NCI-H128 (cell line): Measurements from ENCODE around the gene ZNF274.
A peak's percentile ranks its signal among the peaks of the same experiment; 100 is the strongest.
"Not testable (repeated sequence)": the region's sequence is repeated elsewhere in the genome, so short reads cannot be mapped to it uniquely, and the experiment has no call there.

Source experiments
- DNase-seq: peaks from one replicate; lab custom pipeline; 2025; ENCODE audit not compliant: unreplicated experiment; lab: John Stamatoyannopoulos, UW

Gene ZNF274

GRCh38 chr19:58182989-58183816, at the start of gene ZNF274:
ZNF274 (plus strand) TSS chr19:58183061; CDS start chr19:58183966, 905 bp downstream.
- peak; percentile 77 for DNase-seq

DNA sequence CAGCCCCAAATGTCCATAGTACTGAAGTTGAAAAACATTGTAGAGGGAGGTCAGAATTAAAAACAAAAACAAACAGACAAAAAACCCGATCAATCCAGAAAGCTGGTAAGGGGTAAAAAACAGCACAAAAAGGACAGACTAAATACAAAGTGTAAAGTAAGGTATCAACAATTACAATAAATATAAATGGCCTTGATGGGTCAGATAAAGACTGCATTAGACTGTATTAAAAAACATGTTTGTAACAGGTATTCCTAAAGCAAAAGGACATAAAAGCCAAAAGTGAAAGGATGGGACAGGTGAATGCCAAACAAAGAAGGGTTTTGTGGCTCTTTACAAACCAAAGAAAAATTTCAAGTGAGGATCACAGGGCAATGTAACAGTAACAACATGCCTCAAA, 48.6 kb upstream of the ZNF274 start:
- no peak for DNase-seq

DNA sequence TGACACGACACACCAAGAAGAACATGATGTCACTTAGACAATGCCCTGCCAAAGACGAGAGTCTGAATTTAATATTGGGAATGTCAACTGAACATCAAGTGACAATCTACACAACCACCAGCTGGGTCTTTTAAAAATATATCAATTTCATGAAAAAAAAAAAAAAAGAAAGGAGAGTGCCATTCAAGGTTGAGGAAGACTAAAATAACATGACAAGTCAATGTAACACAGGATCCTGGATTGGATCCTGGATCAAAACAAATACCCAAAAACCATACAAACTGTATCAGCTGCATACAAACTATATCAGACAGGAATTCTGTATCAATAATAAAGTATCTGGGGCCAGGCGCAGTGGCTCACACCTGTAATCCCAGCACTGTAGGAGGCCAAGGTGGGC, 37.0 kb upstream of the ZNF274 start:
- no peak for DNase-seq

GRCh38 chr19:58147475-58147874, 35.4 kb upstream of the ZNF274 start:
- not testable (repeated sequence) for DNase-seq

DNA sequence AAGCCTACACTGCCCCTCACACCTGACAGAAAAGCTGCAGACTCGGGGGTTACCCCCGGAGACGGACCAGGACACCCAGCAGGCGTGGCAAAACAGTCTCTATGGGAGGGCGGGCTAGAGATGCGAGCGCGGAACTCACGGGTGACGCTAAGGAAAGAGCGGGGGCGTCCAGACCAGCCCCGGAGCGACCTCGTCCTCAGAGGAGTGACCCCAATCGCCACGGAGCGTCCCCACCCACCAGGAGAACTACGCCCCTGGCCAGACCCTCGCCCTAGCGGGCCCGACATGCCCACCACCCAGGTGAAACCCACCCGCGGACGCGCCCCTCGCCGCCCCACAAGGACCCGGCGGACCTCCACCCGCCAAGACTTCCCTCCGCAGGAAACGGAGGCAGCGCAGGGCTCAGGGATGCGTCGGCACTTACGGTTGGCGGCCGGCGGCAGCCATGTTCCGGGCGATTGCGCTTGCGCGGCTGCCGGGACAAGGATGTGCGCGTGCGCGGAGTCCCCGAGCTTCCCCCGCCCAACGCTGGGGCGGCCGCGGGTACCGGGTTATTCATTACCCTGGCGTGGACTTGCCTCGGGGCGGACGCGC, 32.4 kb upstream of the ZNF274 start, which contains the start of gene ZNF329:
Gene ZNF329 (minus strand): TSS at position 462 of the 594 bp plus-strand sequence. CDS start 21,286 bp downstream, outside the sequence.
- DNase-seq: peak; percentile 80

DNA sequence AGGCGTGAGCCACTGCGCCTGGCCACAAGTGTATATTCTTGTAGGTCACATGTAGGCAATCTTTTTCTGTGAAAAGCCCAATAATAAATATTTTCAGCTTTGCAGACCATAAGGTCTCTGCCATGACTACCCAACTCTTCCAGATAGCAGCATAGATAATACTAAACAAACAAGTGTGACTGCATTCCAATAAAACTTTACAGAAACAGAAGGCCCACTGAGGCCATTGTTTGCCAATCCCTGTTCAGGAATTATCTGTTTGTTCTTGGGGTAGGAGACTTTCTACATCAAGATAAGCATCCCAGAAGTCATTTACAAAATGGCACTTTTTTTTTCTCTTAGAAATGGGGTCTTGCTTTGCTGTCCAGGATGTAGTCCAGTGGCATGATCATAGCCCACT, 29.5 kb upstream of the ZNF274 start:
- no peak for DNase-seq

- DNase-seq: no peak
Observed at GRCh38 chr19:58154287-58154678, 28.6 kb upstream of the ZNF274 start.

- DNase-seq: peak; percentile 93
Observed at GRCh38 chr19:58154679-58155648, 27.9 kb upstream of the ZNF274 start.

GRCh38 chr19:58157045-58157728, 25.7 kb upstream of the ZNF274 start:
- no peak for DNase-seq

DNA sequence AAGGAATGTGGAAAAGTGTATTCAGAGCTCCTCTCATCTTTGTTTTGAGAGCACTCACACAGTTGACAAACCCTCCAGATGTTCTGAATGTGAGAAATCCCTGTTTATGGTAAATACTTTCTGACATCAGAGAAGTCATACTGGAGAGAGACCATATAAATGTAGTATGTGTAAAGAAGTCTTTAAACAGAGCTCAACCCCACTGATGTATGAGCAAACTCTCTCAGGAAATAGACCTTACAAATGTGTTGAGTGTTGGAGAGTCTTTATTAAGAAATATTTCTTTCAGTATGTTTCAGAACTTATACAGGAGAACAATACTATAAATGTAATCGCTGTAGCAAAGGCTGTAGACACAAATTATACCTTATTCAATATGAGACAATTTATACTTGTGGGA, 16.6 kb upstream of the ZNF274 start:
- no peak for DNase-seq

DNA sequence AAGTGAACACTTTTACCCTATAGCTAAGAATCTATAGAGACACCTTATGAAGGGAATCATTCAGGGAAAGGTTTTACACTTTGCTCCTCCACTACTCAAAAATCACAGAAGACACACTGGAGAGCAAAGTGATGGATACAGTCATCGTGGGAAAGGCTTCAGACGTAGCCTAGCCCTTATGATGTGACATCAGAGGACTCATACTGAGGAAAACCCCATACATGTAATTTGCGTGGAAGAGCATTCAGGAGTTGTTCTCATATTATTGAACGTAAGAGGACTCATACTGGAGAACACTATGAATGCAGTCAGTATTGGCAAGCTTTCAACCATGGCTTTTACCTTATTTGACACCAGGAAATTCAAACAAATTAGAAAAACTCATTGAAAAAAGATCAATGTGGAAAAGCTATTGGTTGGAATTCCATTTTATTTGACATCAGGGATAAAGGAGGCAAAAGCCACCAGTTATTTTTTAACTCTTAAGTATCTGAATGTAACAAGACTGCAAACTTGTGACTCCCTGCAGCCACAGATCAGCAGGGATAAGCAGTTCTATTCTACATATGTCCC, 16.1 kb upstream of the ZNF274 start:
- DNase-seq: no peak

- no peak for DNase-seq
Observed at GRCh38 chr19:58170860-58171259, 12.0 kb upstream of the ZNF274 start.

GRCh38 chr19:58181902-58182576, 822 bp upstream of the ZNF274 start:
- DNase-seq: peak; percentile 13

DNA sequence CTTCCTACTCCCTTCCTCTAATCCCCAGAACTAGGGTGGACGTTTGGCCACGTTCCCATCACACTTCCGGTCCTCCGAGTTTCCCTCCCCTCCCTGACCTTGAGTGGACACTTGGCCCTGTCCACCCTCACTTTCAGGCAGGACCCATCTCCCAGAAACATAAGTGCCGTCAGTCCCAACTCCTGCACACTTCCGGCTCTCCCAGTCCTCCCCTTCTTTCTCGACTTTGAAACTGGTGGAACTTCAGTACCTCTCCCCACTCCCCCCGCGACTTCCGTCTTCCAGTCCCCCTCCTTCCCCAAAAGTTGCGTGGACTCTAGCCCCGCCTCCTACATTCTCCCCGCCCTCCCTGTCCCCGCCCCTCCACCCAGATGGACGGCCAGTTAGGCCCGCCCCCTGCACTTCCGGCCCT, 278 bp upstream of the ZNF274 start:
- no peak for DNase-seq

- no peak for DNase-seq
Observed at GRCh38 chr19:58183817-58184215, 955 bp downstream of the ZNF274 start.

DNA sequence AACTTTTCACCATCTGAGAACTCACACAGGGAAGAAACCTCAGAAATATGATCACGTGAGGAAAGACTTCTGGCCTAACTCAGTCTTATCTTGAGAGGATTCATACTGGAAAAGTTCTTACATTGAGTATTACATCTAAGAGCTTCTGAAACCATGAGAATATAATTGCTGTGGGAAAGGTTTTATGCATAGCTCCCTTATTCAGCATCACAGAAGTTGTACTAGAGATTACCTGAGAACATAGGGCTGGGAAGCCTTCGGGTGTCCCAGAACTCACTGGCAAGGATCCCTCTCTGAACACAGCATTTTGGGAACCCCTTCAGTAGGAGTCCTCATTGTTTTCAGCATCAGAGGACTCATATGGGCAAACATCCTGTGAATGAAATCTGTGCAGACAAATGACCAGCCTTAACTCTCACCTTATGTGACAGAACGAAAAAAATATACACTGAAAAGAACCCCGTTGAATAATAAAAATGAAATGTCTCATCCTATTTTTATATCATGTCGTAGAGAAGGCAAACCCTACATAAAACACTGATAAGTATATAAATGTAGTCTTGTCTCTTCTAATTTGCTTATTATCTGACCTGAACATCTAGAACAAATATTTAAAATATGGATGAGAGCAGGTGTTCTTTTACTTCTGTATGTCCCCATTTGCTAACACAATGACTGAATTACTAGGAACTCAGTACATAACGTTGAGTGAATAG, 14.2 kb downstream of the ZNF274 start:
- no peak for DNase-seq

GRCh38 chr19:58203814-58204475, 21.1 kb downstream of the ZNF274 start:
- no peak for DNase-seq

DNA sequence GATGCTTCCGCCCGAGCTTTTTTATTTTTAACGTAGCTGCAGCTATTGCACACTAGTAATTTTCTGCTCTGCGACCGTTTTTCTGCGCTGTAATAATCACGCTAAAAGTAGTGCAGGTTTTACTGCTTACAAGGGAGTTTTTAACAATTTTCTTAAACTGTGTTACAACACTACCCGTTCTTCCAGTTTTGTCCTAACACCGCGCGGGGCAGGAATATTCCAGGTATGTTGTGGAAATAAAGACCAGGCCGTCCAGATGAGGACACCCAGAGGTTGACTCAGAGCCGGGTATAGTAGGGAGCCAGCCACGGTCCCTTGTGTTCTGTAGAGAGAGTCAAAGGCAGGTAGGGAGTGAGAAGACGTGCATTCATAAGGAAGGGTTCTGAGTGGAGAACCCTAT, 21.7 kb downstream of the ZNF274 start:
- DNase-seq: no peak

- no peak for DNase-seq
Observed at GRCh38 chr19:58209577-58209976, 26.7 kb downstream of the ZNF274 start.
